Upper lobe of left lung (tissue), 4 donors: Measurements from ENCODE around the gene CCDC92.

Experiments used
- CTCF ChIP-seq, 6 experiments: fragments of 450-650 bp in 4 of 6; fragments of 200-600 bp in 2 of 6; sonication (generic) in 2 of 6; IDR thresholded peaks; one replicate each; pipeline ENCODE4 v1.5.1; 2016 to 2019; ENCODE audit warnings: antibody characterized with exemption in 6 of 6
- EP300 ChIP-seq, 4 donors: sonication (generic); formaldehyde crosslinking; IDR thresholded peaks; one replicate each; pipeline ENCODE4 v1.5.1; 2017; ENCODE audit warnings: antibody characterized with exemption in 4 of 4, control low read depth in 2 of 4
- POLR2A ChIP-seq, 4 donors: fragments of 450-650 bp; IDR thresholded peaks; one replicate each; pipeline ENCODE4 v1.5.1; 2016 to 2017; ENCODE audit warnings: antibody characterized with exemption in 4 of 4, mild to moderate bottlenecking in 2 of 4

- TF ChIP-seq POLR2A (IDR thresholded peaks at IDR 0.05) (no peak), CTCF (IDR thresholded peaks at IDR 0.05) (no peak), EP300 (IDR thresholded peaks at IDR 0.05) (no peak)
Observed at GRCh38 chr12:123914726-123915333, 57.8 kb downstream of the CCDC92 start.
